ENCODE results near the gene SHISA5. TPM values are rescaled to one million over a fixed set of nuclear protein-coding genes. Genes with fewer than 3 reads are reported as not detected.

The SHISA5 gene
- total RNA-seq, 5 donors from 2014 or later (not counting 1 experiment from before 2014, with no cell fraction given): 156 to 258 (median 217) TPM

DNA sequence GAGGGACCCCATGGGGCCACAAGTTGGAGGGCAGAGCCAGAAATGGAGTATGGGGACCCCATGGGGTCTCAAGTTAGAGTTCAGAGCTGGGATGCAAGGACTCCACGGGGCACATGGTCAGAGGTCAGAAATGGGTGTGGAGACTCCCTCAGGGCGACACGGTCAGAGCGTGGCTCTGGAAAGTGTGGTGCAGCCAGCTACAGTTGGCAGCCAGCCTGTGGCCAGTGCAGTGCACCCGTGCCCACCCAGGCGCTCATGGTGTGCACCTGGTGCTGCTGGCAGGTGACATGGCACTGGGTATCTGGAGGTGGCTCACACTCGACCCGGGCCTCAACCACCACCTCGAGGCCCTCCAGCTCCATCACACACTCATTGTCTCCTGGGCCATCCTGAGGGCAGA lies 85.3 kb downstream of the SHISA5 start:
- whole genome bisulfite sequencing (ENCODE audit: insufficient coverage): 82% methylated on average over 8 of the region's 9 CpGs
- H3K27me3 Mint-ChIP-seq: no peaks in the 10 kb centered on the region
- H3K36me3 Mint-ChIP-seq: no peaks in the 10 kb centered on the region
- POLR2A ChIA-PET: no interaction called here
- no peak for ATAC-seq (replicated peaks in 1 of 4)
- no peaks in the 10 kb centered on the region for H3K9me3 Mint-ChIP-seq
- no peak overlapping the region for H3K27ac ChIP-seq (ENCODE audit: low read length)
- H3K4me1 Mint-ChIP-seq: no peaks in the 10 kb centered on the region
- H3K27me3 ChIP-seq (replicated peaks in 1 of 2; ENCODE audit: control insufficient read depth in 2 of 2, extremely low read depth in 1 of 2, insufficient read depth in 2 of 2, low read length in 1 of 2): peaks cover 0 to 4% of the 10 kb centered on the region in 2 experiments
- no peak for DNase-seq
- H3K27ac Mint-ChIP-seq: no peak overlapping the region
- H3K36me3 ChIP-seq (ENCODE audit: control insufficient read depth in 2 of 2, extremely low read depth in 1 of 2, insufficient read depth in 1 of 2, low read length in 1 of 2): no peaks in the 10 kb centered on the region
- H3K4me3 ChIP-seq (ENCODE audit: control insufficient read depth in 1 of 2, extremely low read depth in 1 of 2, low read length in 1 of 2): no peak overlapping the region
- H3K9me3 ChIP-seq: no peaks in the 10 kb centered on the region
- CTCF ChIA-PET: interaction anchor here (1.0 to 1.7 kb wide), 2 partner anchors 18 kb away, joined by 4 to 8 read pairs; no protein-coding TSS in a partner anchor
- no peak overlapping the region for H3K4me3 Mint-ChIP-seq
- H3K4me1 ChIP-seq (ENCODE audit: control insufficient read depth in 1 of 2, extremely low read depth in 1 of 2, insufficient read depth in 2 of 2, low read length in 2 of 2): peaks cover 0 to 3% of the 10 kb centered on the region in 2 experiments

DNA sequence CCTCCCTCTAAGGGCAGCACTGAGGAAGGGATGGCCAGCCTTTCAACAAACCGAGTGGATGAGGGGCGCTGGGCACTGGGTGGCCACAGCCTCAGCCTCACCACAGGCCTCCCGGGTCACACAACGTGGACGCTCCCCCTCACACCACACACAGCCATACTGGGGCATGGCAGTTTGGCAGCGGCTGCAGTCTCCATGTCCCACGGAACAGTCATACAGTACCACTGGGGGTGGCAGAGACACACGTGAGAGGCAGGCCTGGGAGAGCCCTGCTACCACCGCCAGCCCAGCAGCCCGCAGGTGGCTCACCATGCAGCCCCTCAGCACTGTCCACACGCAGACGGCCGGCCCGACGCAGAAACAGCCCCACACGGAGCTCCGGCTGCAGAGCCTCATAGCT lies 85.8 kb downstream of the SHISA5 start:
- Mint-ChIP-seq H3K27ac (no peak overlapping the region), H3K27me3 (no peaks in the 10 kb centered on the region), H3K4me3 (no peak overlapping the region), H3K4me1 (no peaks in the 10 kb centered on the region), H3K36me3 (no peaks in the 10 kb centered on the region), H3K9me3 (no peaks in the 10 kb centered on the region)
- no peak overlapping the region for H3K27ac ChIP-seq (ENCODE audit: low read length)
- DNase-seq (no peak), ATAC-seq (replicated peaks in 1 of 4) (no peak)
- CTCF ChIA-PET: interaction anchor here in 1 of 2 donors (1.7 kb wide), 1 partner anchor 18 kb away, joined by 4 read pairs; no protein-coding TSS in a partner anchor
- no peaks in the 10 kb centered on the region for H3K36me3 ChIP-seq (ENCODE audit: control insufficient read depth in 2 of 2, extremely low read depth in 1 of 2, insufficient read depth in 1 of 2, low read length in 1 of 2)
- H3K4me3 ChIP-seq (ENCODE audit: control insufficient read depth in 1 of 2, extremely low read depth in 1 of 2, low read length in 1 of 2): no peak overlapping the region
- H3K9me3 ChIP-seq: no peaks in the 10 kb centered on the region
- peaks cover 0 to 3% of the 10 kb centered on the region in 2 experiments for H3K4me1 ChIP-seq (ENCODE audit: control insufficient read depth in 1 of 2, extremely low read depth in 1 of 2, insufficient read depth in 2 of 2, low read length in 2 of 2)
- 95% methylated on average over 12 of the region's 17 CpGs for WGBS (ENCODE audit: insufficient coverage)
- POLR2A ChIA-PET: no interaction called here
- H3K27me3 ChIP-seq (replicated peaks in 1 of 2; ENCODE audit: control insufficient read depth in 2 of 2, extremely low read depth in 1 of 2, insufficient read depth in 2 of 2, low read length in 1 of 2): peaks cover 0 to 4% of the 10 kb centered on the region in 2 experiments

Other genes starting within 250 kb of the SHISA5 start
- 10 to 100 TPM; 15.2 to 38.0 (median 31.8) TPM for gene NME6, start 202.8 kb downstream of the SHISA5 start, total RNA-seq
- not detected for gene SPINK8, start 170.5 kb downstream of the SHISA5 start, total RNA-seq
- not detected for gene FBXW12, start 132.0 kb downstream of the SHISA5 start, total RNA-seq
- 1 to 10 TPM; 2.5 to 6.9 (median 5.9) TPM for gene PLXNB1, start 74.1 kb downstream of the SHISA5 start, total RNA-seq
- 1 to 10 TPM; 5.0 to 7.9 (median 6.4) TPM for gene CCDC51, start 64.1 kb downstream of the SHISA5 start, total RNA-seq
- gene TMA7, start 63.9 kb downstream of the SHISA5 start, total RNA-seq: 100 to 1,000 TPM; 216 to 245 (median 229) TPM
- 10 to 100 TPM in 3 of 5 donors, 1 to 10 TPM in 2; 7.8 to 14.9 (median 12.8) TPM for gene ATRIP, start 57.4 kb downstream of the SHISA5 start, total RNA-seq
- 1 to 10 TPM; 1.8 to 4.2 (median 2.4) TPM for gene PFKFB4, start 52.6 kb upstream of the SHISA5 start, total RNA-seq
- under 1 TPM in 1 of 5 donors, not detected in 4; 0.16 TPM for gene UCN2, start 59.6 kb upstream of the SHISA5 start, total RNA-seq
- 1 to 10 TPM in 3 of 5 donors, under 1 TPM in 2; 0.33 to 2.3 (median 1.3) TPM for gene COL7A1, start 91.2 kb upstream of the SHISA5 start, total RNA-seq
- 100 to 1,000 TPM in 2 of 5 donors, 10 to 100 TPM in 3; 93.0 to 109 (median 98.4) TPM for gene UQCRC1, start 105.5 kb upstream of the SHISA5 start, total RNA-seq
- gene TMEM89, start 117.6 kb upstream of the SHISA5 start, total RNA-seq: under 1 TPM in 1 of 5 donors, not detected in 4; 0.39 TPM
- 10 to 100 TPM; 16.2 to 36.4 (median 29.2) TPM for gene SLC26A6, start 131.3 kb upstream of the SHISA5 start, total RNA-seq
- gene CELSR3, start 158.7 kb upstream of the SHISA5 start, total RNA-seq: 1 to 10 TPM; 5.6 to 7.4 (median 6.2) TPM
- 10 to 100 TPM; 17.4 to 23.4 (median 20.4) TPM for gene NCKIPSD, start 181.7 kb upstream of the SHISA5 start, total RNA-seq
- gene IP6K2, start 213.0 kb upstream of the SHISA5 start, total RNA-seq: 10 to 100 TPM; 69.0 to 95.7 (median 77.6) TPM